ENCODE results near the gene ADARB1.

DNA sequence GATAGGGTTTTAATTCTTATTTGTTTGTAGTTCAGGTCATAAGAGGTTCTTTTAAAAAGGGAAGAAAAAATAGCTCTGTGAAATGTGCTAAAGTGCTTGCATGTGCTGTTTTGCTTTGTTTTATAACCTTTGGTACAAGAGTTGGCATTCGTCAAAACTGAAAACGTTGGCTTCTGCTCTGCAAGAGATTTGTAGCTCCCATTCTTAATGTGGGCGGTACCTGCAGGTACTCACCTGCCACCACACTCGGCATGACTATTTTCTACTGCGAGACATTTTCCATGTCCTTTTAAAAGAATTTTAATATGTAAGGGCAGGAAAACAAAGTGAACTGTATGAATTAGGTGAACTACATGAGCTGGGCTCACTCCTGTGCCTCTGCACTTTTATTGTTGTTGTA is 92.6 kb downstream of the ADARB1 start:
- TF ChIP-seq EZH2 (IDR thresholded peaks at IDR 0.05; ENCODE audit: borderline replicate concordance, low read length): no peak
- TF ChIP-seq, protein P1, sequence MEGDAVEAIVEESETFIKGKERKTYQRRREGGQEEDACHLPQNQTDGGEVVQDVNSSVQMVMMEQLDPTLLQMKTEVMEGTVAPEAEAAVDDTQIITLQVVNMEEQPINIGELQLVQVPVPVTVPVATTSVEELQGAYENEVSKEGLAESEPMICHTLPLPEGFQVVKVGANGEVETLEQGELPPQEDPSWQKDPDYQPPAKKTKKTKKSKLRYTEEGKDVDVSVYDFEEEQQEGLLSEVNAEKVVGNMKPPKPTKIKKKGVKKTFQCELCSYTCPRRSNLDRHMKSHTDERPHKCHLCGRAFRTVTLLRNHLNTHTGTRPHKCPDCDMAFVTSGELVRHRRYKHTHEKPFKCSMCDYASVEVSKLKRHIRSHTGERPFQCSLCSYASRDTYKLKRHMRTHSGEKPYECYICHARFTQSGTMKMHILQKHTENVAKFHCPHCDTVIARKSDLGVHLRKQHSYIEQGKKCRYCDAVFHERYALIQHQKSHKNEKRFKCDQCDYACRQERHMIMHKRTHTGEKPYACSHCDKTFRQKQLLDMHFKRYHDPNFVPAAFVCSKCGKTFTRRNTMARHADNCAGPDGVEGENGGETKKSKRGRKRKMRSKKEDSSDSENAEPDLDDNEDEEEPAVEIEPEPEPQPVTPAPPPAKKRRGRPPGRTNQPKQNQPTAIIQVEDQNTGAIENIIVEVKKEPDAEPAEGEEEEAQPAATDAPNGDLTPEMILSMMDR (IDR thresholded peaks at IDR 0.05; ENCODE audit: low read length): no peak

All from OCI-LY1 (cell line).